ENCODE measurements around the gene NUP42.

- TF ChIP-seq POLR2AphosphoS5 (IDR thresholded peaks at IDR 0.05; ENCODE audit: low read depth, low read length) (no peak), POLR2A (IDR thresholded peaks at IDR 0.05; ENCODE audit: low read depth, low read length) (no peak)
Observed at GRCh38 chr7:23238983-23239652, 57.3 kb downstream of the NUP42 start.

Measured in GM12891 (cell line).